ENCODE measurements around the gene FAM72A.
"Not testable (repeated sequence)": the region's sequence is repeated elsewhere in the genome, so short reads cannot be mapped to it uniquely, and the experiment has no call there.

FAM72A gene

GRCh38 chr1:206169794-206170193, 32.8 kb downstream of the FAM72A start:
- H3K27me3 ChIP-seq (ENCODE audit: insufficient read depth, low read length); H3K9me3 ChIP-seq (ENCODE audit: low read length); H3K4me3 ChIP-seq (ENCODE audit: low read length); H2AFZ ChIP-seq (ENCODE audit: low read depth, low read length); H3K36me3 ChIP-seq (ENCODE audit: insufficient read depth, low read length); H3K4me1 ChIP-seq (ENCODE audit: insufficient read depth, low read length): not testable (repeated sequence)

GRCh38 chr1:206167350-206168029, 35.1 kb downstream of the FAM72A start:
- not testable (repeated sequence) for H3K4me3 ChIP-seq (ENCODE audit: low read length); H2AFZ ChIP-seq (ENCODE audit: low read depth, low read length); H3K27me3 ChIP-seq (ENCODE audit: insufficient read depth, low read length); H3K9me3 ChIP-seq (ENCODE audit: low read length); H3K4me1 ChIP-seq (ENCODE audit: insufficient read depth, low read length); H3K36me3 ChIP-seq (ENCODE audit: insufficient read depth, low read length)

- H2AFZ ChIP-seq (ENCODE audit: low read depth, low read length), result no peak overlapping the region
- H3K27me3 ChIP-seq (ENCODE audit: insufficient read depth, low read length), result peaks cover 6% of the 10 kb centered on the region
- H3K4me1 ChIP-seq (ENCODE audit: insufficient read depth, low read length), result peaks cover 3% of the 10 kb centered on the region
- no peak overlapping the region for H3K4me3 ChIP-seq (ENCODE audit: low read length)
- no peaks in the 10 kb centered on the region for H3K36me3 ChIP-seq (ENCODE audit: insufficient read depth, low read length)
- H3K9me3 ChIP-seq (ENCODE audit: low read length), result peaks cover 1% of the 10 kb centered on the region
These were observed 56.8 kb downstream of the FAM72A start for GRCh38 chr1:206145771-206146290.

- Histone ChIP-seq H3K36me3 (ENCODE audit: insufficient read depth, low read length) (no peaks in the 10 kb centered on the region), H3K9me3 (ENCODE audit: low read length) (no peaks in the 10 kb centered on the region), H3K4me1 (ENCODE audit: insufficient read depth, low read length) (peaks cover 3% of the 10 kb centered on the region), H3K4me3 (ENCODE audit: low read length) (no peak overlapping the region), H3K27me3 (ENCODE audit: insufficient read depth, low read length) (peaks cover 6% of the 10 kb centered on the region), H2AFZ (ENCODE audit: low read depth, low read length) (no peak overlapping the region)
These were observed 58.0 kb downstream of the FAM72A start for GRCh38 chr1:206144605-206145004.

- H3K27me3 ChIP-seq (ENCODE audit: insufficient read depth, low read length), result peaks cover 6% of the 10 kb centered on the region
These were observed 59.0 kb downstream of the FAM72A start for GRCh38 chr1:206143537-206144172.

DNA sequence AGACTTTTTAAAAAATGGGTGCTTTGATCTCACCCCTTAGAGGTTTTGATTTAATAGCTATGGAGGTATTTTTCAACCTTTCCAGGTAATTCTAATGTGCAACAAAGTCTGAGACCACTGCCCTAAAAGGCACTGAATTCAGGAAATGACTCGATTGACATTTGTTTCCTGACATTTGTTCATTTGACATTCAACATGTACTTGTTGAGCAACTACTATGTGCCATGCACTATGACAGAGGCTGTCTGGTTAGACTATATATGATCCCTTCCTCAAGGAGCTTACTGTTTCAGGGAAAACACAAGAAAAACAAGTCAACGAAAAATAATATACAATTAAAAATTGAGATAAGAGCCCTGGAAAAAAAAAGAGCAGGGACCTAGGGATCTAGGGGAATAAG, 59.9 kb downstream of the FAM72A start:
- H3K4me3 ChIP-seq (ENCODE audit: low read length), result no peak overlapping the region
- peaks cover 5% of the 10 kb centered on the region for H3K27me3 ChIP-seq (ENCODE audit: insufficient read depth, low read length)

More at GRCh38 chr1:206143537-206144172, 59.0 kb downstream of the FAM72A start:
- no peaks in the 10 kb centered on the region for H3K9me3 ChIP-seq (ENCODE audit: low read length)
- no peaks in the 10 kb centered on the region for H3K36me3 ChIP-seq (ENCODE audit: insufficient read depth, low read length)
- H3K4me1 ChIP-seq (ENCODE audit: insufficient read depth, low read length), result peaks cover 3% of the 10 kb centered on the region
- no peak overlapping the region for H3K4me3 ChIP-seq (ENCODE audit: low read length)
- no peak overlapping the region for H2AFZ ChIP-seq (ENCODE audit: low read depth, low read length)

GRCh38 chr1:206142011-206142410, 60.6 kb downstream of the FAM72A start:
- Histone ChIP-seq H2AFZ (ENCODE audit: low read depth, low read length) (no peak overlapping the region), H3K4me1 (ENCODE audit: insufficient read depth, low read length) (peaks cover 3% of the 10 kb centered on the region), H3K9me3 (ENCODE audit: low read length) (no peaks in the 10 kb centered on the region), H3K36me3 (ENCODE audit: insufficient read depth, low read length) (no peaks in the 10 kb centered on the region), H3K27me3 (ENCODE audit: insufficient read depth, low read length) (peaks cover 3% of the 10 kb centered on the region), H3K4me3 (ENCODE audit: low read length) (no peak overlapping the region)

More for the DNA sequence above, 59.9 kb downstream of the FAM72A start:
- no peaks in the 10 kb centered on the region for H3K36me3 ChIP-seq (ENCODE audit: insufficient read depth, low read length)
- H3K9me3 ChIP-seq (ENCODE audit: low read length), result no peaks in the 10 kb centered on the region
- H2AFZ ChIP-seq (ENCODE audit: low read depth, low read length), result no peak overlapping the region
- peaks cover 3% of the 10 kb centered on the region for H3K4me1 ChIP-seq (ENCODE audit: insufficient read depth, low read length)

DNA sequence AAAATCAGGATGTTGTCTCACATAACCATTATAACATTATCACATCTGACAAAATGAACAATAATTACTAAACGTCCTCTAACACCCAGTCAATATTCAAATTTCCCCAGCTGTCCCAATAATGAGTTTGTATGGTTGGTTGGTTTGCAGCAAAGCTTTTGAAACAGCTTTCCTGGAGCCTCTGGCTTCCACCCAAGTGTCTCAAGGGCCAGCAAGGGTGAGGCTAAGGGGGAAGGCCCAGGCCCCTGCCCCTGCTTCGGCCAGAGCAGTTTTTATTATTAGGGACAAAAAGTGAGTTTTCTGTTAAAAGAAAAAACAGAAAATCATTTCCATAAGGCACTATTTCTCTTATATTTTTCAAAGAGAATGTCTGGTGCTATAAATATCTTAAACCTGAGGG, 66.4 kb downstream of the FAM72A start:
- no peaks in the 10 kb centered on the region for H3K4me1 ChIP-seq (ENCODE audit: insufficient read depth, low read length)
- H3K4me3 ChIP-seq (ENCODE audit: low read length), result no peak overlapping the region
- H3K9me3 ChIP-seq (ENCODE audit: low read length), result no peaks in the 10 kb centered on the region
- H3K27me3 ChIP-seq (ENCODE audit: insufficient read depth, low read length), result peaks cover 6% of the 10 kb centered on the region
- no peaks in the 10 kb centered on the region for H3K36me3 ChIP-seq (ENCODE audit: insufficient read depth, low read length)
- no peak overlapping the region for H2AFZ ChIP-seq (ENCODE audit: low read depth, low read length)

All from neuron (in vitro differentiated cells).